ENCODE data around the gene PKNOX2.

- TF ChIP-seq, protein P1, sequence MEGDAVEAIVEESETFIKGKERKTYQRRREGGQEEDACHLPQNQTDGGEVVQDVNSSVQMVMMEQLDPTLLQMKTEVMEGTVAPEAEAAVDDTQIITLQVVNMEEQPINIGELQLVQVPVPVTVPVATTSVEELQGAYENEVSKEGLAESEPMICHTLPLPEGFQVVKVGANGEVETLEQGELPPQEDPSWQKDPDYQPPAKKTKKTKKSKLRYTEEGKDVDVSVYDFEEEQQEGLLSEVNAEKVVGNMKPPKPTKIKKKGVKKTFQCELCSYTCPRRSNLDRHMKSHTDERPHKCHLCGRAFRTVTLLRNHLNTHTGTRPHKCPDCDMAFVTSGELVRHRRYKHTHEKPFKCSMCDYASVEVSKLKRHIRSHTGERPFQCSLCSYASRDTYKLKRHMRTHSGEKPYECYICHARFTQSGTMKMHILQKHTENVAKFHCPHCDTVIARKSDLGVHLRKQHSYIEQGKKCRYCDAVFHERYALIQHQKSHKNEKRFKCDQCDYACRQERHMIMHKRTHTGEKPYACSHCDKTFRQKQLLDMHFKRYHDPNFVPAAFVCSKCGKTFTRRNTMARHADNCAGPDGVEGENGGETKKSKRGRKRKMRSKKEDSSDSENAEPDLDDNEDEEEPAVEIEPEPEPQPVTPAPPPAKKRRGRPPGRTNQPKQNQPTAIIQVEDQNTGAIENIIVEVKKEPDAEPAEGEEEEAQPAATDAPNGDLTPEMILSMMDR (IDR thresholded peaks at IDR 0.05), result no peak
- no peak for TF ChIP-seq POLR2A (IDR thresholded peaks at IDR 0.05)
Measured at GRCh38 chr11:125129316-125129993, 35.1 kb upstream of the PKNOX2 start.
